ENCODE data around the gene VN1R5. TPM values are rescaled to one million over a fixed set of nuclear protein-coding genes. Genes with fewer than 3 reads are reported as not detected.

Gene VN1R5
- total RNA-seq, 1 experiment from 2014 or later, result not detected

- ChIA-PET CTCF (no interaction called here), POLR2A (no interaction called here), RAD21 (ENCODE audit: low non-redundant PET in 1 of 2, low total read pairs in 2 of 2, uncharacterized antibody in 2 of 2, unreplicated experiment in 2 of 2) (no interaction called here)
- Histone ChIP-seq H3K9me3 (ENCODE audit: control insufficient read depth in 1 of 2, insufficient read depth in 1 of 2, low read depth in 1 of 2, low read length in 2 of 2) (no peaks in the 10 kb centered on the region), H3K27ac (ENCODE audit: low read depth, low read length) (no peak overlapping the region), H3K9ac (ENCODE audit: low read length) (no peak overlapping the region), H3K4me1 (ENCODE audit: control insufficient read depth in 1 of 2, insufficient read depth in 2 of 2, low read length in 2 of 2) (no peaks in the 10 kb centered on the region), H4K20me1 (ENCODE audit: insufficient read depth) (no peaks in the 10 kb centered on the region), H3K36me3 (ENCODE audit: control insufficient read depth in 1 of 2, insufficient read depth in 2 of 2, low read length in 2 of 2) (no peaks in the 10 kb centered on the region), H3K9me2 (ENCODE audit: insufficient read depth) (no peaks in the 10 kb centered on the region; the same call in 1 of the 2 replicates), H3K4me3 (replicated peaks in 1 of 2; ENCODE audit: low read depth in 1 of 2, low read length in 2 of 2) (no peak overlapping the region), H3K27me3 (ENCODE audit: insufficient read depth, low read length) (no peaks in the 10 kb centered on the region), H3K79me2 (ENCODE audit: insufficient read depth, low read length) (no peaks in the 10 kb centered on the region), H3K4me2 (ENCODE audit: low read length) (no peak overlapping the region), H2AFZ (ENCODE audit: low read depth, low read length, poor library complexity, severe bottlenecking) (no peak overlapping the region)
- TF ChIP-seq EZH2phosphoT487 (IDR thresholded peaks at IDR 0.05; ENCODE audit: borderline replicate concordance) (no peak), ZFX (IDR thresholded peaks at IDR 0.05) (no peak), ZNF274 (IDR thresholded peaks at IDR 0.05; ENCODE audit: low read depth, low read length) (no peak), POLR2A (IDR thresholded peaks at IDR 0.05; ENCODE audit: borderline replicate concordance, extremely low read depth, insufficient read depth, insufficient read length) (no peak), EZH2 (IDR thresholded peaks at IDR 0.05) (no peak), CBX3 (IDR thresholded peaks at IDR 0.05; ENCODE audit: low read depth) (no peak), JUND (IDR thresholded peaks at IDR 0.05) (no peak), ELF1 (IDR thresholded peaks at IDR 0.05; ENCODE audit: borderline replicate concordance, low read depth) (no peak), RAD21 (IDR thresholded peaks at IDR 0.05; ENCODE audit: low read depth) (no peak), ZBTB33 (IDR thresholded peaks at IDR 0.05; ENCODE audit: extremely low read depth, insufficient replicate concordance, low read length) (no peak), FOSL1 (IDR thresholded peaks at IDR 0.05; ENCODE audit: low read depth) (no peak), POLR2AphosphoS5 (IDR thresholded peaks at IDR 0.05; ENCODE audit: low read depth, low read length) (no peak), SIN3A (IDR thresholded peaks at IDR 0.05; ENCODE audit: low read depth) (no peak), YY1 (IDR thresholded peaks at IDR 0.05; ENCODE audit: extremely low read depth, insufficient replicate concordance, low read depth, low read length) (no peak), MAX (IDR thresholded peaks at IDR 0.05) (no peak), CTCF (IDR thresholded peaks at IDR 0.05 in 2 of 3, conservative IDR thresholded peaks at IDR 0.05 in 1 of 3; ENCODE audit: borderline replicate concordance in 1 of 3, insufficient read depth in 1 of 3, low read depth in 2 of 3, low read length in 2 of 3) (no peak), CEBPB (IDR thresholded peaks at IDR 0.05; ENCODE audit: low read depth) (no peak), SRF (IDR thresholded peaks at IDR 0.05; ENCODE audit: low read depth) (no peak), REST (IDR thresholded peaks at IDR 0.05; ENCODE audit: low read depth) (no peak)
- DNase-seq (ENCODE audit: low read depth, low spot score) (no peak), ATAC-seq (no peak)
- BruUV-seq (replicated peaks), result no TSS peak
- intact Hi-C loops (cut with micrococcal nuclease), result no loop called here
Measured at GRCh38 chr1:247241691-247242090, 14.2 kb upstream of the VN1R5 start.
